Measurements from ENCODE around the gene SHISA3. TPM values are rescaled to one million over a fixed set of nuclear protein-coding genes. Genes with fewer than 3 reads are reported as not detected.

Gene SHISA3
- polyA plus RNA-seq, 3 donors: 63.0 to 95.8 (median 87.7) TPM

DNA sequence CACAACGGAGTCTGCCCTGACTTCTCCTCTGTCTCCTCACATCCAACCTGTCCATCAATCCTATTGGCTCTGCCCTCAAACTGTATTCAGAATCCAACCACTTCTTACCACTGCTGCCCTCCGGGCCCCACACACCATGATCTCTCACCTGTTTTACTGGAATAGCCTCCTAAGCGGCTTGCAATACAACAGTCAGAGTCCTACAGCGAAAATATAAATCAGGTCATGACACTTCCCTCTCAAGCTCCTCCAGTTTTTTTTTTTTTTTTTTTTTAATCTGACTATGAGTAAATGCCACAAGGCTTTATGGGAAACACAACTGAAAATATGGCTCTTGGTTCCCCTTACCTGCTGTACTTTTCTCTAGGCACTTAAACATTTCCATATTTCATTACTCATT lies 42.8 kb downstream of the SHISA3 start:
- DNase-seq (ENCODE audit: low read depth in 3 of 3, low spot score in 2 of 3): no peak

DNA sequence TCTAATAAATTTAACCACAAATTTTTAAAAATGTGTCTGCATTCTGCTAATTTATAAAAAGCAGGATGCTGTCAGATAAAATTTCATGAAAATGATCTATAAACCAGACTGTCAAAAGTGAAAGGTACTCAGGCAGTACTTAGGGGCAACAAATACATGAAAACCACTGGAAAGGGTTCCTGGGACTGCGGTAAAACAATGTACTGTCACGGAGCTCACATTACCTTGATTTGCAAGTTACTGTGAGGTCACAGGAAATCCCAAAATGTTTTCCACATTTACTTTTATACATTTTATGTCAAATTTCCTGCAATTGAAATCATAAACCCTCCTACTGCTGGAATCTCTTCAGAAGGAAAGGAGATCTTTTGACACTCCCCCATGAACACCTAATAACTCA lies 45.3 kb downstream of the SHISA3 start:
- no peak for DNase-seq (ENCODE audit: low read depth in 3 of 3, low spot score in 2 of 3)

DNA sequence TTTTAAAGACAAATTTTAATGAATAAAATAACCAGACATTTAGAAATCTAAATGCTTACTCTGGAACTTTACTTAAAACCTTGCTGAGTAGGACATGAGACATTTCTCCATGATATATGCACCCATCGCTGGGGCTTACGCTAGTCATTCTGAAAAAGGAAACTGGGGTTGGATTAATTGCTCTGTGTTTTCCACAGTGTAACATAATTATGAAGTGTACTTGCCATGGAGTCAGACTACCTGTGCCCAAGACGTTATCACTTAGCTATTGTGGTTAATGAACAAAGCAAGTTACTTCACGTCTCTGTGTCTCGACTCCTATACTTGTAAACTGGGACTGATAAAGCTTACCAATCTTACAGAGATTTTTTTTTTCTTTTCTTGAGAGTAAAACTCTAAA lies 47.8 kb downstream of the SHISA3 start:
- no peak for DNase-seq (ENCODE audit: low read depth in 3 of 3, low spot score in 2 of 3)

DNA sequence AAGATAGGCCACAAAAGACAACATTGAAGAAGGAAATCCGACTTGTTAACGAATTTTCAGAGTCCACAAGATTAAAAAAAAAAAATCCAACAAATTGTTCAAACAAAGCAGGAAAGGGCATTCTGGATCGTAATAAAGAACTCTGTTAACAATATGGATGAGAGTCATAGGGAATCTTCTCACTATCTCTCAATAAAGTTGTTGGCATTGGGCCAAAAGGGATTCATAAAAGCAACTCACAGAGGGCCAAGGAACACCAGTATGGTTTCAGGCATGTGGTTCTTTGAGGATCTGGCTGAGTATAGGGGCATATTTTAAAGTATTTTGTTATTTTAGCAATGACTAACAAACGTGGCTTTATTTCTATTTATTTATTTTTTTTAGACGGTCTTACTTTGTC lies 49.5 kb downstream of the SHISA3 start:
- DNase-seq (ENCODE audit: low read depth in 3 of 3, low spot score in 2 of 3): no peak

Other genes with a start within 250 kb of the SHISA3 start
- gene BEND4, start 244.8 kb upstream of the SHISA3 start, polyA plus RNA-seq (ENCODE audit: insufficient read length in 3 of 3): 1 to 10 TPM in 2 of 3 donors, under 1 TPM in 1; 0.96 to 1.5 (median 1.2) TPM

Measured in right renal cortex interstitium (tissue), 3 donors.